Neuronal stem cell (in vitro differentiated cells): ENCODE data around the gene THADA.

Experiments used
- DNase-seq: peaks from one replicate; pipeline ENCODE4 v3.0.0-alpha.2; 2013; ENCODE audit warnings: low spot score
- H2AFZ ChIP-seq: one replicate; pipeline ENCODE4 v1.6.1; 2013; ENCODE audit warnings: mild to moderate bottlenecking, low read length, inconsistent platforms
- H2AK5ac ChIP-seq: 2 replicates; pipeline ENCODE4 v1.6.1; 2013; ENCODE audit warnings: low read depth, mild to moderate bottlenecking, inconsistent platforms, low read length, moderate library complexity, mixed read lengths
- H2BK120ac ChIP-seq: 2 replicates; pipeline ENCODE4 v1.6.1; 2013; ENCODE audit warnings: low read depth, mild to moderate bottlenecking, inconsistent platforms, low read length, moderate library complexity, mixed read lengths
- H2BK12ac ChIP-seq: one replicate; pipeline ENCODE4 v1.6.1; 2013; ENCODE audit warnings: low read length, inconsistent platforms
- H2BK15ac ChIP-seq: 2 replicates; pipeline ENCODE4 v1.6.1; 2013; ENCODE audit warnings: mild to moderate bottlenecking, low read length, inconsistent platforms, mixed read lengths
- H2BK5ac ChIP-seq: one replicate; pipeline ENCODE4 v1.6.1; 2013; ENCODE audit warnings: inconsistent platforms, mild to moderate bottlenecking, low read length, moderate library complexity
- H3K14ac ChIP-seq: one replicate; pipeline ENCODE4 v1.6.1; 2013; ENCODE audit warnings: low read length, inconsistent platforms
- H3K18ac ChIP-seq: 2 replicates; pipeline ENCODE4 v1.6.1; 2013; ENCODE audit warnings: low read length, inconsistent platforms
- H3K23ac ChIP-seq: 2 replicates; pipeline ENCODE4 v1.6.1; 2013; ENCODE audit warnings: low read depth, mild to moderate bottlenecking, mixed read lengths, low read length, inconsistent platforms; ENCODE audit not compliant: poor library complexity
- H3K27ac ChIP-seq: replicated peaks from 3 replicates; pipeline ENCODE4 v1.5.1; 2013; ENCODE audit warnings: low read length, inconsistent platforms
- H3K27me3 ChIP-seq, 3 experiments: 2 replicates each; pipeline ENCODE4 v1.6.1; 2013; ENCODE audit warnings: low read length in 3 of 3, mild to moderate bottlenecking in 2 of 3, inconsistent platforms in 1 of 3, low read depth in 1 of 3, mixed read lengths in 1 of 3, moderate library complexity in 1 of 3; ENCODE audit not compliant: control insufficient read depth in 3 of 3, insufficient read depth in 3 of 3
- H3K36me3 ChIP-seq, 2 donors: replicated peaks in 1 of 2; 2 replicates each; pipeline ENCODE4 v1.6.1; 2013; ENCODE audit warnings: low read length in 2 of 2; ENCODE audit not compliant: control insufficient read depth in 2 of 2, insufficient read depth in 2 of 2
- H3K4ac ChIP-seq: 2 replicates; pipeline ENCODE4 v1.6.1; 2013; ENCODE audit warnings: inconsistent platforms, mild to moderate bottlenecking, low read length, moderate library complexity
- H3K4me1 ChIP-seq, 2 donors: 1 replicate in 1 of 2; 2 replicates in 1 of 2; pipeline ENCODE4 v1.6.1; 2013; ENCODE audit warnings: low read length in 2 of 2, low read depth in 1 of 2; ENCODE audit not compliant: control insufficient read depth in 2 of 2, insufficient read depth in 1 of 2
- H3K4me2 ChIP-seq: one replicate; pipeline ENCODE4 v1.6.1; 2013; ENCODE audit warnings: mild to moderate bottlenecking, low read length, inconsistent platforms; ENCODE audit not compliant: insufficient read depth, poor library complexity, severe bottlenecking
- H3K4me3 ChIP-seq, 2 donors: 2 replicates each; pipeline ENCODE4 v1.5.1; 2013; ENCODE audit warnings: low read length in 2 of 2, mild to moderate bottlenecking in 2 of 2, inconsistent platforms in 1 of 2, moderate library complexity in 1 of 2
- H3K79me1 ChIP-seq: one replicate; pipeline ENCODE4 v1.6.1; 2013; ENCODE audit warnings: low read depth, mild to moderate bottlenecking, inconsistent platforms, low read length, moderate library complexity
- H3K9ac ChIP-seq: one replicate; pipeline ENCODE4 v1.6.1; 2013; ENCODE audit warnings: mild to moderate bottlenecking, low read depth, low read length, inconsistent platforms; ENCODE audit not compliant: poor library complexity
- H3K9me3 ChIP-seq, 2 donors: replicated peaks in 1 of 2; 2 replicates each; pipeline versions ENCODE3 to v1.6.1; 2013; ENCODE audit warnings: low read length in 2 of 2, mild to moderate bottlenecking in 2 of 2, inconsistent platforms in 1 of 2, low read depth in 1 of 2, mixed read lengths in 1 of 2, moderate library complexity in 1 of 2; ENCODE audit not compliant: control insufficient read depth in 2 of 2, insufficient read depth in 1 of 2
- H4K8ac ChIP-seq: one replicate; pipeline ENCODE4 v1.6.1; 2013; ENCODE audit warnings: low read depth, mild to moderate bottlenecking, inconsistent platforms, low read length, moderate library complexity
- H4K91ac ChIP-seq: one replicate; pipeline ENCODE4 v1.6.1; 2013; ENCODE audit warnings: low read length, low read depth, mild to moderate bottlenecking, inconsistent platforms; ENCODE audit not compliant: poor library complexity
- WGBS, 2 donors: extraction: QIAGEN DNeasy Blood & Tissue Kit; methylation state at CpG; one replicate each; pipeline ENCODE4 v1.1.7; 2013; ENCODE audit warnings: missing lambda C conversion rate in 2 of 2, mixed read lengths in 1 of 2; ENCODE audit not compliant: insufficient read length in 2 of 2, insufficient replicate concordance in 1 of 2; ENCODE audit errors: extremely low coverage in 2 of 2; 5-methylcytosine and 5-hydroxymethylcytosine counted together

The THADA gene

GRCh38 chr2:43511199-43511598 is 84.6 kb downstream of the THADA start:
- no CpG with 5 or more reads among the region's 3 CpGs for WGBS, 2 donors
- DNase-seq: no peak

GRCh38 chr2:43509886-43510285 is 86.0 kb downstream of the THADA start:
- Histone ChIP-seq H4K8ac (no peak overlapping the region), H3K4me2 (no peak overlapping the region), H3K14ac (no peak overlapping the region), H3K79me1 (no peaks in the 10 kb centered on the region), H2BK120ac (no peak overlapping the region), H2BK15ac (no peak overlapping the region), H4K91ac (no peak overlapping the region), H3K27me3 (no peaks in the 10 kb centered on the region), H3K4me3 (no peak overlapping the region), H3K9me3 (no peaks in the 10 kb centered on the region), H2BK12ac (no peak overlapping the region), H2AFZ (no peak overlapping the region), H3K27ac (no peak overlapping the region), H3K9ac (no peak overlapping the region), H3K4ac (no peak overlapping the region), H2BK5ac (no peak overlapping the region), H2AK5ac (no peak overlapping the region), H3K23ac (no peak overlapping the region), H3K36me3 (peaks cover 0 to 7% of the 10 kb centered on the region in 2 donors), H3K4me1 (no peaks in the 10 kb centered on the region), H3K18ac (no peak overlapping the region)
- no peak for DNase-seq
- WGBS, 2 donors: no CpG with 5 or more reads among the region's 3 CpGs

More at GRCh38 chr2:43511199-43511598, 84.6 kb downstream of the THADA start:
- Histone ChIP-seq H3K23ac (no peak overlapping the region), H3K4me3 (no peak overlapping the region), H2BK5ac (no peak overlapping the region), H3K4ac (no peak overlapping the region), H3K14ac (no peak overlapping the region), H2AK5ac (no peak overlapping the region), H3K18ac (no peak overlapping the region), H2BK12ac (no peak overlapping the region), H2BK15ac (no peak overlapping the region), H4K91ac (no peak overlapping the region), H3K36me3 (no peaks in the 10 kb centered on the region), H3K4me1 (no peaks in the 10 kb centered on the region), H3K79me1 (no peaks in the 10 kb centered on the region), H3K27me3 (no peaks in the 10 kb centered on the region), H3K4me2 (no peak overlapping the region), H3K27ac (no peak overlapping the region), H4K8ac (no peak overlapping the region), H3K9ac (no peak overlapping the region), H3K9me3 (no peaks in the 10 kb centered on the region), H2AFZ (no peak overlapping the region), H2BK120ac (no peak overlapping the region)

GRCh38 chr2:43508209-43508608 is 87.6 kb downstream of the THADA start:
- no CpG with 5 or more reads among the region's 3 CpGs for WGBS, 2 donors

GRCh38 chr2:43507137-43507536 is 88.7 kb downstream of the THADA start:
- WGBS, 2 donors: no CpG with 5 or more reads among the region's 2 CpGs
- peaks cover 0 to 12% of the 10 kb centered on the region in 2 donors for H3K36me3 ChIP-seq
- no peak overlapping the region for H2AK5ac ChIP-seq
- H4K8ac ChIP-seq: no peak overlapping the region
- H3K18ac ChIP-seq: no peak overlapping the region
- H3K9ac ChIP-seq: no peak overlapping the region
- no peak overlapping the region for H3K4ac ChIP-seq
- no peak overlapping the region for H4K91ac ChIP-seq
- no peak overlapping the region for H3K14ac ChIP-seq
- no peaks in the 10 kb centered on the region for H3K4me1 ChIP-seq
- H3K79me1 ChIP-seq: no peaks in the 10 kb centered on the region
- no peak overlapping the region for H3K23ac ChIP-seq
- H2BK5ac ChIP-seq: no peak overlapping the region
- no peak overlapping the region for H3K4me3 ChIP-seq
- H3K9me3 ChIP-seq: no peaks in the 10 kb centered on the region
- no peak overlapping the region for H3K27ac ChIP-seq
- no peak overlapping the region for H3K4me2 ChIP-seq
- H2BK15ac ChIP-seq: no peak overlapping the region
- no peak overlapping the region for H2BK120ac ChIP-seq
- DNase-seq: no peak
- H2AFZ ChIP-seq: no peak overlapping the region
- no peak overlapping the region for H2BK12ac ChIP-seq
- no peaks in the 10 kb centered on the region for H3K27me3 ChIP-seq

More at GRCh38 chr2:43508209-43508608, 87.6 kb downstream of the THADA start:
- H3K27me3 ChIP-seq: no peaks in the 10 kb centered on the region
- no peak overlapping the region for H3K4me3 ChIP-seq
- no peak for DNase-seq
- H3K4ac ChIP-seq: no peak overlapping the region
- H3K18ac ChIP-seq: no peak overlapping the region
- no peaks in the 10 kb centered on the region for H3K79me1 ChIP-seq
- no peak overlapping the region for H2AK5ac ChIP-seq
- H2BK15ac ChIP-seq: no peak overlapping the region
- H3K4me2 ChIP-seq: no peak overlapping the region
- H3K36me3 ChIP-seq: peaks cover 0 to 12% of the 10 kb centered on the region in 2 donors
- no peak overlapping the region for H4K8ac ChIP-seq
- no peaks in the 10 kb centered on the region for H3K9me3 ChIP-seq
- H3K23ac ChIP-seq: no peak overlapping the region
- no peaks in the 10 kb centered on the region for H3K4me1 ChIP-seq
- no peak overlapping the region for H3K27ac ChIP-seq
- H2AFZ ChIP-seq: no peak overlapping the region
- H2BK120ac ChIP-seq: no peak overlapping the region
- H2BK12ac ChIP-seq: no peak overlapping the region
- no peak overlapping the region for H3K9ac ChIP-seq
- H2BK5ac ChIP-seq: no peak overlapping the region
- H4K91ac ChIP-seq: no peak overlapping the region
- H3K14ac ChIP-seq: no peak overlapping the region
